HG03342 (cell line): ENCODE measurements around the gene C20orf96.
"Not testable (repeated sequence)": the region's sequence is repeated elsewhere in the genome, so short reads cannot be mapped to it uniquely, and the experiment has no call there.

Source experiments
- ATAC-seq: cut with Tn5 transposase; IDR thresholded peaks from one replicate; pipeline ENCODE4 v1.9.1; 2021; ENCODE audit warnings: mild to moderate bottlenecking, moderate library complexity; ENCODE audit not compliant: unreplicated experiment

The C20orf96 gene

GRCh38 chr20:284172-284571 lies 6.4 kb downstream of the C20orf96 start:
- ATAC-seq = no peak

GRCh38 chr20:278607-279571 lies 11.7 kb downstream of the C20orf96 start:
- no peak for ATAC-seq

GRCh38 chr20:278181-278580 lies 12.4 kb downstream of the C20orf96 start:
- ATAC-seq = no peak

- ATAC-seq = no peak
Measured at GRCh38 chr20:277496-277781, 13.1 kb downstream of the C20orf96 start.

GRCh38 chr20:276620-277495 lies 13.7 kb downstream of the C20orf96 start:
- no peak for ATAC-seq

- ATAC-seq = no peak
Measured at GRCh38 chr20:275791-276190, 14.8 kb downstream of the C20orf96 start.

GRCh38 chr20:273884-274283 lies 16.7 kb downstream of the C20orf96 start:
- no peak for ATAC-seq

- no peak for ATAC-seq
Measured at GRCh38 chr20:272718-273117, 17.8 kb downstream of the C20orf96 start.

- no peak for ATAC-seq
Measured at GRCh38 chr20:271528-271927, 19.0 kb downstream of the C20orf96 start.

- no peak for ATAC-seq
Measured at GRCh38 chr20:271069-271468, 19.5 kb downstream of the C20orf96 start.

- no peak for ATAC-seq
Measured at GRCh38 chr20:270517-270916, 20.0 kb downstream of the C20orf96 start.

GRCh38 chr20:266596-267562 lies 23.7 kb downstream of the C20orf96 start:
- ATAC-seq = peak; percentile 84

- ATAC-seq = no peak
Measured at GRCh38 chr20:263701-264100, 26.8 kb downstream of the C20orf96 start.

- ATAC-seq = no peak
Measured at GRCh38 chr20:259981-260380, 30.6 kb downstream of the C20orf96 start.

- no peak for ATAC-seq
Measured at GRCh38 chr20:258963-259362, 31.6 kb downstream of the C20orf96 start.

GRCh38 chr20:258269-258858 lies 32.2 kb downstream of the C20orf96 start:
- no peak for ATAC-seq

- ATAC-seq = no peak
Measured at GRCh38 chr20:257419-257818, 33.1 kb downstream of the C20orf96 start, which contains the start of gene DEFB132. Gene DEFB132 (plus strand): TSS chr20:257724. CDS start chr20:257779, 55 bp downstream.

- not testable (repeated sequence) for ATAC-seq
Measured at GRCh38 chr20:253447-253846, 37.1 kb downstream of the C20orf96 start.

- ATAC-seq = no peak
Measured at GRCh38 chr20:252801-253200, 37.7 kb downstream of the C20orf96 start.

- ATAC-seq = no peak
Measured at GRCh38 chr20:251354-251753, 39.2 kb downstream of the C20orf96 start.
